DOHH2 (cell line): ENCODE data around the gene CYP27B1.

Source experiments
- H3F3A ChIP-seq: fragments of 200-600 bp; sonication (generic), shearing (Covaris generic); 2 replicates; pipeline ENCODE4 v1.6.0; 2016; ENCODE audit warnings: antibody characterized with exemption, mild to moderate bottlenecking; ENCODE audit not compliant: control insufficient read depth, insufficient read depth
- H3K27ac ChIP-seq: fragments of 200-600 bp; sonication (generic); 2 replicates; pipeline ENCODE4 v1.5.1; 2014; ENCODE audit warnings: low read depth, mild to moderate bottlenecking, low read length, moderate library complexity
- H3K27me3 ChIP-seq: fragments of 200-600 bp; sonication (generic); 2 replicates; pipeline ENCODE4 v1.6.1; 2014; ENCODE audit warnings: mild to moderate bottlenecking, low read length, mixed read lengths; ENCODE audit not compliant: control insufficient read depth
- H3K36me3 ChIP-seq: fragments of 200-600 bp; sonication (generic); 2 replicates; pipeline ENCODE4 v1.6.1; 2014; ENCODE audit warnings: mild to moderate bottlenecking, low read length, moderate library complexity, mixed read lengths; ENCODE audit not compliant: control insufficient read depth
- H3K4me1 ChIP-seq: fragments of 200-600 bp; sonication (generic); 2 replicates; pipeline ENCODE4 v1.6.1; 2014; ENCODE audit warnings: mild to moderate bottlenecking, low read length, mixed read lengths; ENCODE audit not compliant: control insufficient read depth
- H3K4me2 ChIP-seq: fragments of 200-600 bp; sonication (generic); 2 replicates; pipeline ENCODE4 v1.6.0; 2014; ENCODE audit warnings: mild to moderate bottlenecking, low read length, moderate library complexity
- H3K4me3 ChIP-seq: fragments of 200-600 bp; sonication (generic); 2 replicates; pipeline ENCODE4 v1.5.1; 2014; ENCODE audit warnings: mild to moderate bottlenecking, low read length, mixed read lengths
- H3K79me2 ChIP-seq: fragments of 200-600 bp; sonication (generic); 2 replicates; pipeline ENCODE4 v1.6.1; 2014; ENCODE audit warnings: mild to moderate bottlenecking, low read length, mixed read lengths; ENCODE audit not compliant: control insufficient read depth
- H3K9me2 ChIP-seq: fragments of 200-600 bp; sonication (generic); replicated peaks from 2 replicates; pipeline ENCODE4 v1.6.1; 2014; ENCODE audit warnings: mild to moderate bottlenecking, low read length, mixed read lengths; ENCODE audit not compliant: control insufficient read depth
- H3K9me3 ChIP-seq: fragments of 200-600 bp; sonication (generic); 2 replicates; pipeline ENCODE4 v1.6.1; 2014; ENCODE audit warnings: antibody characterized with exemption, low read length, mixed read lengths; ENCODE audit not compliant: control insufficient read depth, insufficient read depth
- H4K20me1 ChIP-seq: fragments of 200-600 bp; sonication (generic); 2 replicates; pipeline ENCODE4 v1.6.0; 2014; ENCODE audit warnings: low read depth, mild to moderate bottlenecking, antibody characterized with exemption, low read length, moderate library complexity; ENCODE audit not compliant: control insufficient read depth, insufficient read depth
- EZH2phosphoT487 ChIP-seq: fragments of 200-600 bp; sonication (generic); IDR thresholded peaks from 2 replicates; pipeline ENCODE4 v1.6.1; 2017; ENCODE audit warnings: borderline replicate concordance, mild to moderate bottlenecking, antibody characterized with exemption, low read length, moderate library complexity, mixed read lengths
- TF ChIP-seq, protein P1 (sequence below): fragments of 200-600 bp; sonication (generic); IDR thresholded peaks from one replicate; pipeline ENCODE4 v1.5.1; 2014; ENCODE audit warnings: antibody characterized with exemption, mild to moderate bottlenecking, low read depth, low read length; ENCODE audit not compliant: poor library complexity, severe bottlenecking

Gene CYP27B1

DNA sequence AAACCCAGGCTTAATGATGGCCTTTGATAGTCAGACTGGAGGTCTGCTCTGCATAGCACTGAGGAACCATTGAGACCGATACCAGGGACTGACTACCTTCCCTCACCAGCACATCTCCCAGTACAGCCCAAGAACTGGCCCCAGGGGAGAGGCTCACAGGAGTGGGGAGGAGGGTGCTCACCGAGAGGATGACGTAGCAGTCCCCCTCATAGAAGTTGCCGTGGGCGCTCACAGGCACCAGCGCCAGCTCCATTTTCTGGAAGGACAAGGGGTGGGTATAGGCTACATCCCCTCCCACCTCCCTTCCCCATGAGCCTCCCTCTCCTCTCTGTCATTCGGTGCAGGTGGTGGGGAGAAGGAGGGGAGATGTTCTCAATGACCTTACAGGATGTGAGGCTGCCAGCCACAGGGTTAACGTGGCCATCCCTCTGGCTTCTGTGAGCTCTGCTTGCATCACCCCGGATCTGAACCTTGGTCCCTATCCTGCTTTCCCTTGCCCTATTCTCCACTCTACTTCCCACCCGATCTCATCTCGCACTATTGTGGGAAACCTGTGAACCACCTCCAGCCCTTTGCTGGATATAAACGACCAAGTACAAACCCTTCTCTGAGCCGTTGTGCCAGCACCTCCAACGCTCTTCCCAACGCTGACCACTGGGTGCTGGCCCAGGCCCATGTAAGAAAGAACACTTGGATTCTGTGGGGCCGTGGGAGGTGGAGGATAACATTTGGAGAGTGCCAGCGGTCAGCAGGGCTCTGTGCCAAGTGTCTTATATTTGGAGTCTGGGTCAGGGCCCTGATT, 47.3 kb upstream of the CYP27B1 start:
- Histone ChIP-seq H3K4me2 (no peak overlapping the region), H4K20me1 (no peaks in the 10 kb centered on the region), H3K4me3 (no peak overlapping the region), H3K36me3 (no peaks in the 10 kb centered on the region), H3K27me3 (no peaks in the 10 kb centered on the region), H3K79me2 (no peaks in the 10 kb centered on the region), H3K9me3 (no peaks in the 10 kb centered on the region), H3K9me2 (no peaks in the 10 kb centered on the region), H3F3A (no peaks in the 10 kb centered on the region), H3K4me1 (no peaks in the 10 kb centered on the region), H3K27ac (no peak overlapping the region)
- no peak for TF ChIP-seq EZH2phosphoT487
- TF ChIP-seq, protein P1, sequence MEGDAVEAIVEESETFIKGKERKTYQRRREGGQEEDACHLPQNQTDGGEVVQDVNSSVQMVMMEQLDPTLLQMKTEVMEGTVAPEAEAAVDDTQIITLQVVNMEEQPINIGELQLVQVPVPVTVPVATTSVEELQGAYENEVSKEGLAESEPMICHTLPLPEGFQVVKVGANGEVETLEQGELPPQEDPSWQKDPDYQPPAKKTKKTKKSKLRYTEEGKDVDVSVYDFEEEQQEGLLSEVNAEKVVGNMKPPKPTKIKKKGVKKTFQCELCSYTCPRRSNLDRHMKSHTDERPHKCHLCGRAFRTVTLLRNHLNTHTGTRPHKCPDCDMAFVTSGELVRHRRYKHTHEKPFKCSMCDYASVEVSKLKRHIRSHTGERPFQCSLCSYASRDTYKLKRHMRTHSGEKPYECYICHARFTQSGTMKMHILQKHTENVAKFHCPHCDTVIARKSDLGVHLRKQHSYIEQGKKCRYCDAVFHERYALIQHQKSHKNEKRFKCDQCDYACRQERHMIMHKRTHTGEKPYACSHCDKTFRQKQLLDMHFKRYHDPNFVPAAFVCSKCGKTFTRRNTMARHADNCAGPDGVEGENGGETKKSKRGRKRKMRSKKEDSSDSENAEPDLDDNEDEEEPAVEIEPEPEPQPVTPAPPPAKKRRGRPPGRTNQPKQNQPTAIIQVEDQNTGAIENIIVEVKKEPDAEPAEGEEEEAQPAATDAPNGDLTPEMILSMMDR = no peak

GRCh38 chr12:57813111-57813970, 46.5 kb upstream of the CYP27B1 start:
- Histone ChIP-seq H3K9me2 (no peaks in the 10 kb centered on the region), H3K27ac (no peak overlapping the region), H3K4me2 (no peak overlapping the region), H3K27me3 (no peaks in the 10 kb centered on the region), H3F3A (no peaks in the 10 kb centered on the region), H3K9me3 (no peaks in the 10 kb centered on the region), H3K4me1 (no peaks in the 10 kb centered on the region), H4K20me1 (no peaks in the 10 kb centered on the region), H3K36me3 (no peaks in the 10 kb centered on the region), H3K4me3 (no peak overlapping the region), H3K79me2 (no peaks in the 10 kb centered on the region)
- TF ChIP-seq EZH2phosphoT487 = no peak

GRCh38 chr12:57811028-57811755, 44.3 kb upstream of the CYP27B1 start:
- no peaks in the 10 kb centered on the region for H3K79me2 ChIP-seq
- no peaks in the 10 kb centered on the region for H3K27me3 ChIP-seq
- H3K9me2 ChIP-seq = no peaks in the 10 kb centered on the region
- H4K20me1 ChIP-seq = no peaks in the 10 kb centered on the region
- no peaks in the 10 kb centered on the region for H3K36me3 ChIP-seq
- no peak overlapping the region for H3K4me2 ChIP-seq
- H3K27ac ChIP-seq = no peak overlapping the region
- no peaks in the 10 kb centered on the region for H3K9me3 ChIP-seq
- no peaks in the 10 kb centered on the region for H3F3A ChIP-seq
- no peaks in the 10 kb centered on the region for H3K4me1 ChIP-seq
- H3K4me3 ChIP-seq = no peak overlapping the region
- TF ChIP-seq EZH2phosphoT487 = no peak
- TF ChIP-seq, protein P1 = no peak
